Chondrocyte (in vitro differentiated cells): ENCODE data around the gene XRCC6. TPM values are rescaled to one million over a fixed set of nuclear protein-coding genes. Genes with fewer than 3 reads are reported as not detected.
"Not testable (repeated sequence)": the region's sequence is repeated elsewhere in the genome, so short reads cannot be mapped to it uniquely, and the experiment has no call there.

Experiments
- DNase-seq: peaks from one replicate; pipeline ENCODE4 v3.0.0; 2021; ENCODE audit warnings: mixed read lengths, low spot score
- H3K27ac Mint-ChIP-seq: one replicate; pipeline ENCODE4 v1.8.0; 2021; ENCODE audit warnings: mild to moderate bottlenecking, moderate library complexity, mixed read lengths; ENCODE audit not compliant: unreplicated experiment
- H3K27me3 Mint-ChIP-seq: 2 replicates; pipeline ENCODE4 v1.8.0; 2021; ENCODE audit warnings: low read depth, mixed read lengths
- H3K36me3 Mint-ChIP-seq: 2 replicates; pipeline ENCODE4 v1.8.0; 2021; ENCODE audit warnings: low read depth, mixed read lengths
- H3K4me1 Mint-ChIP-seq: 2 replicates; pipeline ENCODE4 v1.8.0; 2021; ENCODE audit warnings: low read depth, mild to moderate bottlenecking, mixed read lengths
- H3K4me3 Mint-ChIP-seq: one replicate; pipeline ENCODE4 v1.8.0; 2021; ENCODE audit warnings: mild to moderate bottlenecking, moderate library complexity, mixed read lengths; ENCODE audit not compliant: unreplicated experiment
- H3K9me3 Mint-ChIP-seq: 2 replicates; pipeline ENCODE4 v1.8.0; 2021; ENCODE audit warnings: low read depth, mixed read lengths
- CTCF ChIP-seq: fragments of 200-600 bp; sonication (generic); IDR thresholded peaks from 2 replicates; pipeline ENCODE4 v1.5.0; 2021; ENCODE audit warnings: antibody characterized with exemption, mild to moderate bottlenecking, moderate library complexity
- total RNA-seq: library from RNA; stranded (reverse); gene quantifications from 3 replicates; pipeline ENCODE4 v1.2.1, GENCODE V29; 2021

The XRCC6 gene
- total RNA-seq, 1 donor from 2014 or later, result 161 TPM

GRCh38 chr22:41589391-41590241 lies 31.5 kb upstream of the XRCC6 start, which contains the start of gene PMM1:
PMM1 (minus strand) TSS chr22:41589840; CDS start chr22:41589805, 35 bp downstream.
- H3K4me3 Mint-ChIP-seq, result peak within 1 kb of the TSS; percentile 95
- peak within 1 kb of the TSS; percentile 93 for H3K27ac Mint-ChIP-seq
- peak; percentile 100 for DNase-seq
- peaks cover 20% of the 10 kb centered on the region for H3K4me1 Mint-ChIP-seq
- peaks cover 7% of the 10 kb centered on the region for H3K36me3 Mint-ChIP-seq
- no peaks in the 10 kb centered on the region for H3K27me3 Mint-ChIP-seq
- TF ChIP-seq CTCF, result no peak
- no peaks in the 10 kb centered on the region for H3K9me3 Mint-ChIP-seq

- DNase-seq, H3K27ac Mint-ChIP-seq, H3K36me3 Mint-ChIP-seq, H3K9me3 Mint-ChIP-seq, H3K4me3 Mint-ChIP-seq, H3K27me3 Mint-ChIP-seq: not testable (repeated sequence)
- H3K4me1 Mint-ChIP-seq, result peaks cover 20% of the 10 kb centered on the region
Observed at GRCh38 chr22:41593336-41593960, 27.6 kb upstream of the XRCC6 start.

- H3K9me3 Mint-ChIP-seq, result no peaks in the 10 kb centered on the region
- no peak for DNase-seq
- peaks cover 4% of the 10 kb centered on the region for H3K36me3 Mint-ChIP-seq
- peaks cover 12% of the 10 kb centered on the region for H3K4me1 Mint-ChIP-seq
- TF ChIP-seq CTCF, result no peak
- no peaks in the 10 kb centered on the region for H3K27me3 Mint-ChIP-seq
- H3K4me3 Mint-ChIP-seq, result no peak overlapping the region
- peak overlapping the region; percentile 27 for H3K27ac Mint-ChIP-seq
Observed at GRCh38 chr22:41595703-41596102, 25.4 kb upstream of the XRCC6 start.

- Mint-ChIP-seq H3K36me3 (peaks cover 7% of the 10 kb centered on the region), H3K4me3 (no peak overlapping the region), H3K27ac (peak overlapping the region; percentile 86), H3K4me1 (peaks cover 12% of the 10 kb centered on the region), H3K9me3 (no peaks in the 10 kb centered on the region), H3K27me3 (no peaks in the 10 kb centered on the region)
- peak; percentile 83 for TF ChIP-seq CTCF
- DNase-seq, result peak; percentile 88
Observed at GRCh38 chr22:41596776-41597634, 24.1 kb upstream of the XRCC6 start.

GRCh38 chr22:41597635-41597953 lies 23.5 kb upstream of the XRCC6 start:
- Mint-ChIP-seq H3K4me1 (peaks cover 12% of the 10 kb centered on the region), H3K9me3 (no peaks in the 10 kb centered on the region), H3K27ac (peak overlapping the region; percentile 86), H3K36me3 (peaks cover 9% of the 10 kb centered on the region), H3K27me3 (no peaks in the 10 kb centered on the region), H3K4me3 (no peak overlapping the region)
- DNase-seq, result no peak
- TF ChIP-seq CTCF, result peak; percentile 59
